NB4 (cell line): ENCODE results near the gene TUBB2B.

Experiments
- MYC ChIP-seq: IDR thresholded peaks from 2 replicates; pipeline ENCODE4 v1.6.1; 2011; ENCODE audit warnings: low read depth, low read length
- TF ChIP-seq, protein P1 (sequence below): IDR thresholded peaks from one replicate; pipeline ENCODE4 v1.5.1; 2012; ENCODE audit warnings: low read depth, low read length

DNA sequence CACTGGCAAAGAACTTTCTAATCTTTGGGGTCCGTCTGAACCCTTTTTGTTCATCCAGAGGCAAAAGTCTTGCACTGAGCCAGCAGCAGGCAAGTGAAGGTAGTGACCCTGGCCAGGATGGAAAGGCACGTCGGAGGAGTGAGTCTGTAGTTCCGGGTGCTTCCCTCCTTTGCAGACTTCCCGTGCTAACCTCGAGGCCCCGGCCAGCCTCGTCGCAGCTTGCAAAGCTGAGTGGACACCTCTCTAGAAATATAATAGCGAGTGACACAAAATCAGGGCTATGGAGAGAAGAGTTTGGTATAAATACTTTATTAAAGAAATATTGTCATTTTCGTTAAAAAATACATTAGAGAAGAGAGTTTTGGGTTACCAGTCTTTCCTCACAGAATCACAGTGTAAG is 41.2 kb upstream of the TUBB2B start:
- TF ChIP-seq MYC, result no peak
- TF ChIP-seq, protein P1, sequence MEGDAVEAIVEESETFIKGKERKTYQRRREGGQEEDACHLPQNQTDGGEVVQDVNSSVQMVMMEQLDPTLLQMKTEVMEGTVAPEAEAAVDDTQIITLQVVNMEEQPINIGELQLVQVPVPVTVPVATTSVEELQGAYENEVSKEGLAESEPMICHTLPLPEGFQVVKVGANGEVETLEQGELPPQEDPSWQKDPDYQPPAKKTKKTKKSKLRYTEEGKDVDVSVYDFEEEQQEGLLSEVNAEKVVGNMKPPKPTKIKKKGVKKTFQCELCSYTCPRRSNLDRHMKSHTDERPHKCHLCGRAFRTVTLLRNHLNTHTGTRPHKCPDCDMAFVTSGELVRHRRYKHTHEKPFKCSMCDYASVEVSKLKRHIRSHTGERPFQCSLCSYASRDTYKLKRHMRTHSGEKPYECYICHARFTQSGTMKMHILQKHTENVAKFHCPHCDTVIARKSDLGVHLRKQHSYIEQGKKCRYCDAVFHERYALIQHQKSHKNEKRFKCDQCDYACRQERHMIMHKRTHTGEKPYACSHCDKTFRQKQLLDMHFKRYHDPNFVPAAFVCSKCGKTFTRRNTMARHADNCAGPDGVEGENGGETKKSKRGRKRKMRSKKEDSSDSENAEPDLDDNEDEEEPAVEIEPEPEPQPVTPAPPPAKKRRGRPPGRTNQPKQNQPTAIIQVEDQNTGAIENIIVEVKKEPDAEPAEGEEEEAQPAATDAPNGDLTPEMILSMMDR, result no peak
